Spleen (tissue), 7 donors: Measurements from ENCODE around the gene KMT2B.

Experiments used
- CTCF ChIP-seq, 11 experiments: fragments of 200-600 bp in 7 of 11; fragments of 450-650 bp in 4 of 11; sonication (generic) in 4 of 11; IDR thresholded peaks in 8 of 11; conservative IDR thresholded peaks in 3 of 11; 1 replicate in 7 of 11; 2 replicates in 4 of 11; pipeline versions ENCODE4 v1.4.0 to v1.8.0; 2016 to 2021; ENCODE audit warnings: antibody characterized with exemption in 11 of 11, inconsistent platforms in 4 of 11, mild to moderate bottlenecking in 1 of 11
- POLR2A ChIP-seq, 3 donors: fragments of 450-650 bp; IDR thresholded peaks; one replicate each; pipeline ENCODE4 v1.5.1; 2017; ENCODE audit warnings: antibody characterized with exemption in 3 of 3, mild to moderate bottlenecking in 1 of 3
- POLR2AphosphoS5 ChIP-seq, 3 donors: sonication (generic); formaldehyde crosslinking; IDR thresholded peaks; one replicate each; pipeline ENCODE4 v1.5.1; 2017; ENCODE audit warnings: antibody characterized with exemption in 3 of 3
- donor health status: DM: no; HTN: no; CAD: no; lungs with moderate emphysema.
- donor health status: DM: no; HTN: no; CAD: no.
- donor health status: DM: no; HTN: no; CAD: no.

- TF ChIP-seq CTCF (IDR thresholded peaks at IDR 0.05 in 8 of 11, conservative IDR thresholded peaks at IDR 0.05 in 3 of 11) (no peak), POLR2A (IDR thresholded peaks at IDR 0.05) (no peak), POLR2AphosphoS5 (IDR thresholded peaks at IDR 0.05) (no peak)
Measured at GRCh38 chr19:35715355-35715809, 2.4 kb upstream of the KMT2B start.
